Activated CD4-positive, alpha-beta memory T cell treated with anti-CD3 and anti-CD28 coated beads for 36 hours (primary cell): ENCODE data around the gene LRRK1. TPM values are rescaled to one million over a fixed set of nuclear protein-coding genes. Genes with fewer than 3 reads are reported as not detected.

Experiments
- CTCF ChIA-PET: fragments of 350-600 bp; sonication (Branson Sonifier 250); formaldehyde crosslinking; loops from one replicate; lab custom pipeline; 2021; ENCODE audit warnings: antibody characterized with exemption, inconsistent platforms; lab: Charles Lee
- POLR2A ChIA-PET: fragments of 350-600 bp; sonication (Branson Sonifier 250); formaldehyde crosslinking; loops from one replicate; lab custom pipeline; 2021; ENCODE audit warnings: antibody characterized with exemption; lab: Charles Lee
- DNase-seq: peaks from one replicate; pipeline ENCODE4 v3.0.0-alpha.2; 2020
- H3K27ac Mint-ChIP-seq: one replicate; pipeline ENCODE4 v1.8.0; 2021; ENCODE audit warnings: mixed read lengths
- H3K27me3 Mint-ChIP-seq: one replicate; pipeline ENCODE4 v1.8.0; 2021; ENCODE audit warnings: mixed read lengths
- H3K36me3 Mint-ChIP-seq: one replicate; pipeline ENCODE4 v1.8.0; 2021; ENCODE audit warnings: mixed read lengths
- H3K4me1 Mint-ChIP-seq: one replicate; pipeline ENCODE4 v1.8.0; 2021; ENCODE audit warnings: low read depth, mixed read lengths
- H3K4me3 Mint-ChIP-seq: one replicate; pipeline ENCODE4 v1.8.0; 2021; ENCODE audit warnings: mild to moderate bottlenecking, mixed read lengths
- H3K9me3 Mint-ChIP-seq: one replicate; pipeline ENCODE4 v1.8.0; 2021; ENCODE audit warnings: mixed read lengths
- intact Hi-C: fragments of 100-400 bp; cut with micrococcal nuclease; formaldehyde crosslinking; loops from one replicate; pipeline ENCODE4 v1.15.1; 2023
- total RNA-seq, 2 experiments: library from RNA; stranded (reverse); gene quantifications; one replicate each; pipeline ENCODE4 v1.2.3, GENCODE V29; 2021

Gene LRRK1
- total RNA-seq, 2 experiments from 2014 or later = 0.41 to 0.71 TPM

DNA sequence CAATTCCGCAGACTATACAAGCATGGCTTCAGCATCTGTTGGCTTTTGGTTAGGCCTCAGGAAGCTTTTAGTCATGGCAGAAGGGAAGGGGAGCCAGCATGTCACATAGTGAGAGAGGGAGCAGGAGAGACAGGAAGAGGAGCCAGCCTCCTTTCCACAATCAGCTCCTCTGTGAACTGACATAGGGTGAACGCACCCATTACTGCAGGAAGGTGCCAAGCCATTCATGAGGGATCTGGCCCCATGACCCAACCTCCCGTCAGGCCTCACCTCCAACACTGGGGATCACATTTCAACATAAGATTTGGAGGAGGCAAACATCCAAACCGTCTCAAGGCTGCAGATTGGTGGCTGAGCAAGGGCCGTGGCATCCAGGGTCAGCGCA is 106.3 kb downstream of the LRRK1 start:
- DNase-seq = no peak
- intact Hi-C loops = no loop called here
- Mint-ChIP-seq H3K9me3 (no peaks in the 10 kb centered on the region), H3K27me3 (peaks cover 4% of the 10 kb centered on the region), H3K36me3 (no peaks in the 10 kb centered on the region), H3K4me3 (no peak overlapping the region), H3K27ac (no peak overlapping the region), H3K4me1 (no peaks in the 10 kb centered on the region)
- POLR2A ChIA-PET = no interaction called here
- CTCF ChIA-PET = no interaction called here

DNA sequence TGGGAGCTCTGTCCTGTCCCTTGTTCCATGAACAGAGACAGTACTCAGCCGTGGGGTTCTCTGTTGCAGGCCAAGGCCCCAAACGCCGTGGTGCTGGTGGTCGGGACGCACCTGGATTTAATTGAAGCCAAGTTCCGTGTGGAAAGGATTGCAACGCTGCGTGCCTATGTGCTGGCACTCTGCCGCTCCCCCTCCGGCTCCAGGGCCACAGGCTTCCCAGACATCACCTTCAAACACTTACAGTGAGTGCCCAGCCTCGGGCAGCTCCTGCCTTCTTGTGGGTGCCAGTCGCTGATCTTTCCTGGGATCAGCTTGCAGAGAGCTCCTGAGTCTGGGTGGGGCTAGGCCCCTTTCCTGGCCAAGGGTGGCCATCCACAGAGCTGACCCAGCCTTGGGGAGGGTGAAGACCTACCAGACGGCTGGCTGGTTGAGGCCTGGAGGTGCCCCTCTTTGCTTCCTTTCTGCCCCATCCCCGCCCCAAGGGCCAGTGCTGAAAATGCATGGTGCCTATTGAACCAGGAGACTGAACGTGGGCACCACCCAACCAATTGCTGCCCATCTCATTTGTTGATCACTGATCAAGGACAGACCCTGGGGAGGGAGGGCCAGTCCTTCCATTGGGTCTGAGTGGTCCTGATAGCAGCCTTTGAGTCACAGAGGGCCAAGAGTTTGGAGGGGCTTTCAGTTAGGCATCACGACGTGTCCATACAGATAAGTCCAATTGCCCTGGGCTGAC is 106.9 kb downstream of the LRRK1 start:
- Mint-ChIP-seq H3K27ac (no peak overlapping the region), H3K27me3 (peaks cover 4% of the 10 kb centered on the region), H3K36me3 (no peaks in the 10 kb centered on the region), H3K9me3 (no peaks in the 10 kb centered on the region), H3K4me3 (no peak overlapping the region), H3K4me1 (no peaks in the 10 kb centered on the region)
- no peak for DNase-seq
- POLR2A ChIA-PET = no interaction called here
- intact Hi-C loops = no loop called here
- CTCF ChIA-PET = no interaction called here

DNA sequence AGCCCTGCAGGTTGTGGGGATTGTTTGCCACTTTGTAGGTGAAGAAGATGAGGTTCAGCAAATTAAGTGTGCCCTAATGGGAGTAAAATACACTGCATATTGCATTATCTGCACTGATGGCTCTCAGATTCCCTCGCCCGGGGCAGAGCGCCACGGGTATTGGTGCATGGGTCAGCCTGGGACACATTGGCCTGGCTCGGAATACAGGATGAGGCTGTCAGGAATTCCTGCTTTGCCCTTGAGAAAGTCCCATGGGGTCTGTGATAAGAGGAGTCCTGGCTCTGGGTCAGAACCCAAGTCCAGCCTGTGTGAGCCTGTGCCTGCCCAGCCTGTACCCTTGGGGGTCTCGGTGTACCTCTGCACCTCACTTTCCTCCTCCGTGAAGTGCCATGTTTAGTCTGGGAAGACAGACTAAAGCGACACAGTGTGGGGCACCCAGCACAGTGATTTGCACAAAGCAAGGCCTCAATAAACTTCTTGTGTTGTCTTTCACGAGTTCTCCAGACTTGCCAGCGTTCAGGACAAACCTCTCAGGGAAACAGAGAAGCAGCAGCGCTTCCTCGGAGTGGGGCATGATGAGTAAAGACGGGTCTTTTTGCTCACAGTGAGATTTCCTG is 107.6 kb downstream of the LRRK1 start:
- H3K27ac Mint-ChIP-seq = no peak overlapping the region
- POLR2A ChIA-PET = no interaction called here
- no peak for DNase-seq
- intact Hi-C loops = no loop called here
- H3K4me1 Mint-ChIP-seq = no peaks in the 10 kb centered on the region
- no peaks in the 10 kb centered on the region for H3K36me3 Mint-ChIP-seq
- H3K27me3 Mint-ChIP-seq = peaks cover 4% of the 10 kb centered on the region
- no peak overlapping the region for H3K4me3 Mint-ChIP-seq
- CTCF ChIA-PET = no interaction called here
- H3K9me3 Mint-ChIP-seq = no peaks in the 10 kb centered on the region

DNA sequence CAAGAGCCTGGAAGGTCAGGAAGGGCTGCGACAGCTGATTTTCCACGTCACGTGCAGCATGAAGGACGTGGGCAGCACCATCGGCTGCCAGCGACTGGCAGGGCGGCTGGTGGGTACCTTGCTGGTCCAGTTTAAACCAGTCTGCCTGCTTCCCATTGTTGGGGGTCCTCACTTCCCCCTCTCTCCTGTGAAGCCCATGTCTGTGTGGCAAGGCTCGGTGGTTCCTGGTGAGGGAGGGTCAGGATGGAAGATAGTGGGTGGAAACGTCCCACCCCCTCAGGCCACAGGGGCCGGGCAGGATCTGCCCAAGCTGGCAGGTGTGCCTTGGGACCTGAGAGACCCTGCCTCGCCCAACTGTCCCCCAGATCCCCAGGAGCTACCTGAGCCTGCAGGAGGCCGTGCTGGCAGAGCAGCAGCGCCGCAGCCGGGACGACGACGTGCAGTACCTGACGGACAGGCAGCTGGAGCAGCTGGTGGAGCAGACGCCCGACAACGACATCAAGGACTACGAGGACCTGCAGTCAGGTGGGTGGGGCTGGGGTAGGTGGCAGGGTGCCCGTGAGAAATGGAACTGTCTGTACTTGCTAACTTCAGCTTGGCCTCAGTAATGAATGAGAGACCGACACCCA is 108.2 kb downstream of the LRRK1 start:
- Mint-ChIP-seq H3K36me3 (no peaks in the 10 kb centered on the region), H3K4me1 (no peaks in the 10 kb centered on the region), H3K9me3 (no peaks in the 10 kb centered on the region), H3K27ac (no peak overlapping the region), H3K27me3 (peaks cover 4% of the 10 kb centered on the region), H3K4me3 (no peak overlapping the region)
- intact Hi-C loops = no loop called here
- ChIA-PET CTCF (interaction anchor here (1.2 to 1.5 kb wide), 3 partner anchors 11 to 231 kb away, joined by 4 to 9 read pairs (median 6); no protein-coding TSS in a partner anchor), POLR2A (no interaction called here)
- no peak for DNase-seq

DNA sequence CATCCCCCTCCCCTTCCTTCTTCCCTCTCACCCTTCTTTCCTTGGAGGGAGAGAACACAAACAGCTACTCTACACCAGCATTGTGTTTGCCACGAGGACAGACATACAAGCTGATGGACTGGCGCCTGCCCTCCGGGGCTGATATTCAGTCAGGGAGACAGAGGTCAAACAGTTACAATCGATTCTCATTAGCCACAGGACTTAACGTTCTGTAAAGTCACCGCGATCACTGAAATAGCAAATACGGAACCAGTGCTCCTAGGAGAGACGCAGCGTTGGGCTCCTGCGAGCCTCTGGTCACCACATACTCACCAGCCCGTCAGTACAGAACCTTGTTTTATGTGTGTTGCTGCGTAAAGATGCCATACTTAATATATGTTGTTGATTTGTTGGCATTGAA is 108.8 kb downstream of the LRRK1 start:
- Mint-ChIP-seq H3K4me3 (no peak overlapping the region), H3K9me3 (no peaks in the 10 kb centered on the region), H3K36me3 (no peaks in the 10 kb centered on the region), H3K27ac (no peak overlapping the region), H3K27me3 (peaks cover 8% of the 10 kb centered on the region), H3K4me1 (no peaks in the 10 kb centered on the region)
- intact Hi-C loops = no loop called here
- CTCF ChIA-PET = interaction anchor here (1.2 to 1.5 kb wide), 3 partner anchors 12 to 230 kb away, joined by 4 to 9 read pairs (median 6); no protein-coding TSS in a partner anchor
- no peak for DNase-seq
- POLR2A ChIA-PET = no interaction called here

DNA sequence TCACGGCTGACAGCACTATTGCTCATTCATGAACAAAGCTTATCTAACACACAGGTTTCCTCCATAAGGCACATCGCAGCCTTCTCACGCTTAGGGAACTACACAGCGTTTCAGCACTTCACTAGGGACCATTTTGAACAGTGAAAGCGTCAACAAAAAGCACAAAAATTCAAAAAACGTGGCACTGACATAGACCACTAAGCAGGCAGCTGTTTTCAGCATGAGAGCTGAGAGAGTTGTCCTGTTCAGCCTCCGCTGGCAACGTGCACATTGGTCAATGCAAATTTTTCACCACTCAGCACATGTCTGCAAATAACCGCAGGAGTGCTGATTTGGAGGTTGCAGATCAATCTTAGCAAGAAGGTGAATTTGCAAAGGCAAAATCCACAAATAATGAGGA is 109.2 kb downstream of the LRRK1 start:
- intact Hi-C loops = no loop called here
- ChIA-PET CTCF (interaction anchor here (1.2 to 1.5 kb wide), 3 partner anchors 12 to 230 kb away, joined by 4 to 9 read pairs (median 6); no protein-coding TSS in a partner anchor), POLR2A (no interaction called here)
- no peaks in the 10 kb centered on the region for H3K9me3 Mint-ChIP-seq
- no peak overlapping the region for H3K27ac Mint-ChIP-seq
- DNase-seq = no peak
- no peaks in the 10 kb centered on the region for H3K4me1 Mint-ChIP-seq
- H3K27me3 Mint-ChIP-seq = peaks cover 8% of the 10 kb centered on the region
- no peaks in the 10 kb centered on the region for H3K36me3 Mint-ChIP-seq
- H3K4me3 Mint-ChIP-seq = no peak overlapping the region

DNA sequence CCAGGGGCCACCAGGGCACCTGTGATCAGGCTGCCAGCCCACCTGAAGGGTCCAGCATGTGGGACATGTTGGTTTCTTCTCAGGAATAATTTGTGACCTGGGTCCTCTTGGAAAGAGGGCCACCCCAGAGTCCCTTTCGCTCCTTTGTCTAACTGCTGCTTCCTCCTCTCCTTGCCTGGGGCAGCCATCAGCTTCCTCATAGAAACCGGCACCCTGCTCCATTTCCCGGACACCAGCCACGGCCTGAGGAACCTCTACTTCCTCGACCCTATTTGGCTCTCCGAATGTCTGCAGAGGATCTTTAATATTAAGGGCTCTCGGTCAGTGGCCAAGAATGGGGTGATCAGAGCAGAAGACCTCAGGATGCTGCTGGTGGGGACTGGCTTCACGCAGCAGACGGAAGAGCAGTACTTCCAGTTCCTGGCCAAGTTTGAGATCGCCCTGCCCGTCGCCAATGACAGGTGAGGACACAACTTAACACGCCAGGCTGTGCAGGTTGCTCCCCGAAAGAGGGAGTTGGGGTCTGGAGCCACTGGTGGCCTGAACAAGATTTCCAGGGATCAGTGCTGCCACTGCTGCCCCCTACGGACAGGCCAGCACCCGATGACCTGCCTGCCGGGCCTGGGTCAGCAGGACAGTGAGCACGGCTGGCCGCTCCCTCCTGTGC is 109.7 kb downstream of the LRRK1 start:
- intact Hi-C loops = no loop called here
- POLR2A ChIA-PET = no interaction called here
- no peak overlapping the region for H3K27ac Mint-ChIP-seq
- H3K4me1 Mint-ChIP-seq = no peaks in the 10 kb centered on the region
- H3K27me3 Mint-ChIP-seq = peaks cover 8% of the 10 kb centered on the region
- no peaks in the 10 kb centered on the region for H3K9me3 Mint-ChIP-seq
- CTCF ChIA-PET = interaction anchor here (1.2 to 1.5 kb wide), 3 partner anchors 13 to 229 kb away, joined by 4 to 9 read pairs (median 6); no protein-coding TSS in a partner anchor
- no peak for DNase-seq
- no peak overlapping the region for H3K4me3 Mint-ChIP-seq
- no peaks in the 10 kb centered on the region for H3K36me3 Mint-ChIP-seq

DNA sequence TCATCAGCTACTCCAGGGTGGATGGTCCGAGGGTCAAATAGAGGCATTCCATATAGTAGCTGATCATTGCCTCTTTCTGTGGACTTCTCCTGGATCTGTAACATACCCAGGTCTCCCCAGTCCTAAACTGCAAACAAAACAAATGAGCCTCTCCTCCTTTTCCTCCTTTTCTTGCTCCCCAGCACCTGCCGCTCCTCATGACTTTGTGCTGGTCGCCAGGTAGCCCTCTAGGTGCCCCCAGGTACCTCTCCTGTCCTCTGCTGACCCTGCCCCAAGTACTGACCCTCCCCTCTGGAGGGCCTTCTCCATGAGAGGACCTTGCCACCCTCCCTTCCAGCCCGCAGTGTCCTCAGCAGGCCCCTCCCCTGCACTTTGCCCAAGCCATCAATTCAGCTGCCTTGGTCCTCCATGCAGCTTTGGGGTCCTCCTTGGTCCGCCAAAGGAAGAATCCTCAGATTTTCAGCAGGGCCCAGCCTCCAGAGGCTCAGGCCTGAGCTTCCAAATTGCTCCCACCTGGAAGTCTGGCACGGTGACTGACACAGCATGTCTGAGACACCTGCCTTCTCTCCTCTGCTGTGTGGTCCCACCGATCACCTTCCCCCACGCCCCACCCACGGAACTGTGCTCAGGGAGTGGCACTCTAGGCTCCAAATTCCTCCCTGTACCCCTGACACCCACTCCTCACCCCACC is 111.0 kb downstream of the LRRK1 start:
- intact Hi-C loops = no loop called here
- Mint-ChIP-seq H3K4me3 (no peak overlapping the region), H3K4me1 (no peaks in the 10 kb centered on the region), H3K27me3 (peaks cover 8% of the 10 kb centered on the region), H3K9me3 (peaks cover 6% of the 10 kb centered on the region), H3K27ac (no peak overlapping the region), H3K36me3 (peaks cover 2% of the 10 kb centered on the region)
- CTCF ChIA-PET = no interaction called here
- no peak for DNase-seq
- POLR2A ChIA-PET = no interaction called here

DNA sequence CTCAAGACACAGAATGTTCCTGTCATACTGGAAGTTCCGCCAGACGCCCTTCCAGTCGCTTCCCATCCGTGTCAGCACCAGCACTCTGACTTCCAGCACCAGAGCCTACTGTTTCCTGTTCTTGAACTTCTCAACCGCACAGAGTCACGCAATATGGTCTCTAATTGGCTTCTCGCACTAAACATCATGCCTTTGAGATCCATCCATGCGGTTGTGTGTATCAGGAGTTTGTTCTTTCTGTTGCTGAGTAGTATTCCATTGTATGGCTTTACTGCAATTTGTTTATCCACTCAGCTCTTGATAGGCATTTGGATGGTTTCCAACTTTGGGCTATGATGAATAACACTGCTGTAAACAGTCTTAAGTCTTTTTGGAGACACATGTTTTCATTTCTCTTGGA is 112.1 kb downstream of the LRRK1 start:
- no peaks in the 10 kb centered on the region for H3K4me1 Mint-ChIP-seq
- no peak overlapping the region for H3K4me3 Mint-ChIP-seq
- ChIA-PET POLR2A (no interaction called here), CTCF (interaction anchor here (1.0 kb wide), 1 partner anchor 23 kb away, joined by 4 read pairs; no protein-coding TSS in a partner anchor)
- H3K27me3 Mint-ChIP-seq = peaks cover 13% of the 10 kb centered on the region
- H3K36me3 Mint-ChIP-seq = peaks cover 5% of the 10 kb centered on the region
- intact Hi-C loops = no loop called here
- no peak overlapping the region for H3K27ac Mint-ChIP-seq
- DNase-seq = no peak
- H3K9me3 Mint-ChIP-seq = peaks cover 15% of the 10 kb centered on the region

DNA sequence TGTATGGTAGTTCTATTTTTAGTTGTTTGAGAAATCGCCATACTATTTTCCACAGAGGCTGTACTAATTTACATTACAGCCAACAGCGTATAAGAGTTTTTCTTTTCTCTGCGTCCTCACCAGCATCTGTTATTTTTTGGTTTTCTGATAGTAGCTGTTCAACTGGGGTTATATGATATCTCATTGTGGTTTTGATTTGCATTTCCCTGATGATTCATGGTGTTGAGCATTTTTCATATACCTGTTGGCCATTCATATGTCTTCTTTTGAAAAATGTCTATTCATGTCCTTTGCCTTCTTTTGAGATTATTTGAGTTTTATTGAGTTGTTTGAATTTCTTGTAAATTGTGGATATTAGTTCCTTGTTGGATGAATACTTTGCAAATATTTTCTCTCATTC is 114.6 kb downstream of the LRRK1 start:
- CTCF ChIA-PET = interaction anchor here (0.9 to 1.7 kb wide), 4 partner anchors 10 to 115 kb away, joined by 3 to 5 read pairs (median 3); partner anchors contain the start of gene LRRK1
- Mint-ChIP-seq H3K27ac (no peak overlapping the region), H3K36me3 (peaks cover 8% of the 10 kb centered on the region)

DNA sequence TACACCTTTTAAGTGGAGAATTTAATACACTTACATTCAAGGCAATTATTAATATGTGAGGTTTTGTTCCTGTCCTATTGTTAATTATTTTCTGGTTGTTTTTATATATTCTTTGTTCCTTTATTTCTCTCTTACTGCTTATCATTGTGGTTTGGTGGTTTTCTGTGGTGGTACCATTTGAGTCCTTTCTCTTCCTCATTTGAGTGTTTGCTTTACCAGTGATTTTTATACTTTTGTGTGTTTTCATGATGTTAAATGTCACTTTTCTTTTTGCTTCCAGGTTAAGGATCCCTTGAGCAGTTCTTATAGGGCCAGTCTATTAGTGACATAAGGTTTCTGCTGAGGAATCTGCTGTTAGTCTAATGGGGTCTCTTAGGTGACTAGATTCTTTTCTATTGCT is 116.5 kb downstream of the LRRK1 start:
- H3K27ac Mint-ChIP-seq = no peak overlapping the region
- peaks cover 16% of the 10 kb centered on the region for H3K27me3 Mint-ChIP-seq
- peaks cover 8% of the 10 kb centered on the region for H3K36me3 Mint-ChIP-seq
- POLR2A ChIA-PET = no interaction called here
- CTCF ChIA-PET = no interaction called here
- H3K4me3 Mint-ChIP-seq = no peak overlapping the region
- H3K4me1 Mint-ChIP-seq = no peaks in the 10 kb centered on the region
- DNase-seq = no peak
- peaks cover 22% of the 10 kb centered on the region for H3K9me3 Mint-ChIP-seq
- intact Hi-C loops = no loop called here

More for the DNA sequence above, 114.6 kb downstream of the LRRK1 start:
- peaks cover 22% of the 10 kb centered on the region for H3K9me3 Mint-ChIP-seq
- POLR2A ChIA-PET = no interaction called here
- H3K4me3 Mint-ChIP-seq = no peak overlapping the region
- DNase-seq = no peak
- no peaks in the 10 kb centered on the region for H3K4me1 Mint-ChIP-seq
- intact Hi-C loops = no loop called here
- H3K27me3 Mint-ChIP-seq = peaks cover 15% of the 10 kb centered on the region
